Peyer's patch (tissue), 4 donors: ENCODE measurements around the gene CERS6.

Experiments used
- CTCF ChIP-seq, 6 experiments: fragments of 450-650 bp in 4 of 6; fragments of 200-600 bp in 2 of 6; sonication (generic) in 1 of 6; IDR thresholded peaks; one replicate each; pipeline ENCODE4 v1.5.1; 2017 to 2019; ENCODE audit warnings: antibody characterized with exemption in 6 of 6, mild to moderate bottlenecking in 3 of 6, moderate library complexity in 1 of 6
- POLR2A ChIP-seq, 2 donors: fragments of 450-650 bp; IDR thresholded peaks; one replicate each; pipeline ENCODE4 v1.5.1; 2017; ENCODE audit warnings: antibody characterized with exemption in 2 of 2, mild to moderate bottlenecking in 2 of 2, moderate library complexity in 2 of 2

GRCh38 chr2:168784993-168785392 is 328.9 kb downstream of the CERS6 start:
- TF ChIP-seq POLR2A (IDR thresholded peaks at IDR 0.05) (no peak), CTCF (IDR thresholded peaks at IDR 0.05) (no peak)
